ENCODE data around the gene CELSR1. TPM values are rescaled to one million over a fixed set of nuclear protein-coding genes. Genes with fewer than 3 reads are reported as not detected.

Gene CELSR1
- total RNA-seq, 1 experiment from 2014 or later = 37.6 TPM

DNA sequence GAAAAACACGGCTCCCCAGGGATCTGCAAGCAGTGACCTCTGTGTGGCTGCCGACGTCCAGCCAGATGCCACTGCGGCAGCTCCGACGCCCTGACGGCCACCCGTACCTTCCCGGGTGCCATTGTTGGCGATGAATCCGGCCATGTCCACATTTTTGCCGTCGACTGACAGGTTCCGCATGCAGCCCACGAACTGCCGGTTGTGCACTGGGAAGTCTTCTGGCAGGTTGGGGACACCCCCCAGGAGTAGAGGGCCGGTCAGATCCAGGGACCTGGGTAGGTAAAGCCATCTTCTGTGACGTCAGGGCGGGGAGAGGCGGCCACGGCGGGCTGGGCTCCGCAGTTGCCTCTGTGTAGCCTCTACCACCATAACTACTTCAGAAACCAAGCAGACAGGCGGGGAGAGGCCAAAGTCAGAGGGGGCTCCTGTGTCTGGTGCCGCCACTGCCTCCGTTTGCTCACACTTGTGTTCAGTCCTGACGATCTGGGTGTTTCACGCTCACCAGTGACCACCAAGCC lies 127.1 kb downstream of the CELSR1 start:
- ChIA-PET POLR2A (ENCODE audit: unreplicated experiment) (no interaction called here), CTCF (no interaction called here)
- no peak for DNase-seq
- no peaks in the 10 kb centered on the region for H3K36me3 ChIP-seq (ENCODE audit: low read depth)
- H3K79me2 ChIP-seq (ENCODE audit: low read depth) = no peaks in the 10 kb centered on the region
- no peak overlapping the region for H3K4me2 ChIP-seq
- H3K27ac ChIP-seq = no peak overlapping the region
- intact Hi-C loops (cut with micrococcal nuclease; ENCODE audit: unreplicated experiment) = no loop called here
- H4K20me1 ChIP-seq (ENCODE audit: insufficient read depth) = no peaks in the 10 kb centered on the region
- H3K27me3 ChIP-seq (ENCODE audit: insufficient read depth, low read depth) = no peaks in the 10 kb centered on the region
- no TSS peak for BruUV-seq (replicated peaks)
- H3K4me1 ChIP-seq (replicated peaks; ENCODE audit: insufficient read depth) = no peaks in the 10 kb centered on the region
- H3F3A ChIP-seq (ENCODE audit: insufficient read depth, low read depth) = no peaks in the 10 kb centered on the region
- H2AFZ ChIP-seq = no peak overlapping the region
- no peaks in the 10 kb centered on the region for H3K9me2 ChIP-seq (ENCODE audit: insufficient read depth)
- no peaks in the 10 kb centered on the region for H3K9me3 ChIP-seq (ENCODE audit: insufficient read depth, low read depth)
- H3K4me3 ChIP-seq = no peak overlapping the region
- no peak for TF ChIP-seq EZH2 (IDR thresholded peaks at IDR 0.05; ENCODE audit: low read depth)
- TF ChIP-seq, protein P1, sequence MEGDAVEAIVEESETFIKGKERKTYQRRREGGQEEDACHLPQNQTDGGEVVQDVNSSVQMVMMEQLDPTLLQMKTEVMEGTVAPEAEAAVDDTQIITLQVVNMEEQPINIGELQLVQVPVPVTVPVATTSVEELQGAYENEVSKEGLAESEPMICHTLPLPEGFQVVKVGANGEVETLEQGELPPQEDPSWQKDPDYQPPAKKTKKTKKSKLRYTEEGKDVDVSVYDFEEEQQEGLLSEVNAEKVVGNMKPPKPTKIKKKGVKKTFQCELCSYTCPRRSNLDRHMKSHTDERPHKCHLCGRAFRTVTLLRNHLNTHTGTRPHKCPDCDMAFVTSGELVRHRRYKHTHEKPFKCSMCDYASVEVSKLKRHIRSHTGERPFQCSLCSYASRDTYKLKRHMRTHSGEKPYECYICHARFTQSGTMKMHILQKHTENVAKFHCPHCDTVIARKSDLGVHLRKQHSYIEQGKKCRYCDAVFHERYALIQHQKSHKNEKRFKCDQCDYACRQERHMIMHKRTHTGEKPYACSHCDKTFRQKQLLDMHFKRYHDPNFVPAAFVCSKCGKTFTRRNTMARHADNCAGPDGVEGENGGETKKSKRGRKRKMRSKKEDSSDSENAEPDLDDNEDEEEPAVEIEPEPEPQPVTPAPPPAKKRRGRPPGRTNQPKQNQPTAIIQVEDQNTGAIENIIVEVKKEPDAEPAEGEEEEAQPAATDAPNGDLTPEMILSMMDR (conservative IDR thresholded peaks at IDR 0.05) = no peak

DNA sequence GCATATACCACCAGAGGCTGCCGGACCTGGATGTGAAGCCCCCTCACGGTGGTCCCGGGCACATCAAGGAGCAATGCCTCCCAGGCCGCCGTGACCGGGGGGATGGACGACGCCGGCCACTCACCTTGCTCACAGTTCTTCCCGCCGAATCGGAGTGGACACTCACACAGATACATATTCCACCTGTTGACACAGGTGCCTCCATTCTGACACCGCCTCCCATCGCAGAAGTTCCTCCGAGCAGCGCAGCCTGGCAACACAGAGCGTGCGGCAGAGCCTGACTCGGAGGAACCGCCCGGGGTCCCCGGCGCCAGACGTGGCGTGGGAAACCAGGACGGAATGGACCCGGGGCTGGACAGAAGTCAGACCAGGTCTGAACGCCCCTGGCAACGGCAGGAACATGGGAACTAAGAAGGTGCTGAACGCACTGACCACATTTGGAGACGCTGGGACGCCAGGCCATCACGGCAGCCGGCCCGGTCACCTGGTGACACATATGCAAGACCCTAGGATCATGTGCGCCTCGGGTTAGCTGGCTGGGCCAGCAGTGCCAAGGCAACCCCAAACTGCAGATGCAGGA lies 127.7 kb downstream of the CELSR1 start:
- ChIA-PET CTCF (no interaction called here), POLR2A (ENCODE audit: unreplicated experiment) (no interaction called here)
- H3K9me3 ChIP-seq (ENCODE audit: insufficient read depth, low read depth) = no peaks in the 10 kb centered on the region
- H3K36me3 ChIP-seq (ENCODE audit: low read depth) = no peaks in the 10 kb centered on the region
- H3K4me1 ChIP-seq (replicated peaks; ENCODE audit: insufficient read depth) = no peaks in the 10 kb centered on the region
- no peak overlapping the region for H3K4me3 ChIP-seq
- no peaks in the 10 kb centered on the region for H3F3A ChIP-seq (ENCODE audit: insufficient read depth, low read depth)
- no peak overlapping the region for H3K27ac ChIP-seq
- no peak for DNase-seq
- no TSS peak for BruUV-seq (replicated peaks)
- H4K20me1 ChIP-seq (ENCODE audit: insufficient read depth) = no peaks in the 10 kb centered on the region
- no peak for TF ChIP-seq EZH2 (IDR thresholded peaks at IDR 0.05; ENCODE audit: low read depth)
- TF ChIP-seq, protein P1 (conservative IDR thresholded peaks at IDR 0.05) = no peak
- no peak overlapping the region for H3K4me2 ChIP-seq
- no peak overlapping the region for H2AFZ ChIP-seq
- no peaks in the 10 kb centered on the region for H3K9me2 ChIP-seq (ENCODE audit: insufficient read depth)
- no peaks in the 10 kb centered on the region for H3K79me2 ChIP-seq (ENCODE audit: low read depth)
- H3K27me3 ChIP-seq (ENCODE audit: insufficient read depth, low read depth) = no peaks in the 10 kb centered on the region
- intact Hi-C loops (cut with micrococcal nuclease; ENCODE audit: unreplicated experiment) = no loop called here

GRCh38 chr22:46408568-46409506 lies 128.6 kb downstream of the CELSR1 start:
- H3K79me2 ChIP-seq (ENCODE audit: low read depth) = no peaks in the 10 kb centered on the region
- BruUV-seq (replicated peaks) = no TSS peak
- H3F3A ChIP-seq (ENCODE audit: insufficient read depth, low read depth) = no peaks in the 10 kb centered on the region
- no peak for DNase-seq
- TF ChIP-seq, protein P1 (conservative IDR thresholded peaks at IDR 0.05) = no peak
- no peak for TF ChIP-seq EZH2 (IDR thresholded peaks at IDR 0.05; ENCODE audit: low read depth)
- intact Hi-C loops (cut with micrococcal nuclease; ENCODE audit: unreplicated experiment) = no loop called here
- no peaks in the 10 kb centered on the region for H3K9me2 ChIP-seq (ENCODE audit: insufficient read depth)
- no peaks in the 10 kb centered on the region for H3K27me3 ChIP-seq (ENCODE audit: insufficient read depth, low read depth)
- no peak overlapping the region for H3K4me2 ChIP-seq
- H3K27ac ChIP-seq = no peak overlapping the region
- no peaks in the 10 kb centered on the region for H4K20me1 ChIP-seq (ENCODE audit: insufficient read depth)
- no peak overlapping the region for H3K4me3 ChIP-seq
- CTCF ChIA-PET = no interaction called here
- no peaks in the 10 kb centered on the region for H3K4me1 ChIP-seq (replicated peaks; ENCODE audit: insufficient read depth)
- H3K36me3 ChIP-seq (ENCODE audit: low read depth) = no peaks in the 10 kb centered on the region
- H2AFZ ChIP-seq = no peak overlapping the region
- POLR2A ChIA-PET (ENCODE audit: unreplicated experiment) = no interaction called here
- H3K9me3 ChIP-seq (ENCODE audit: insufficient read depth, low read depth) = no peaks in the 10 kb centered on the region
